ENCODE measurements around the gene PRDX2.

Gene PRDX2

DNA sequence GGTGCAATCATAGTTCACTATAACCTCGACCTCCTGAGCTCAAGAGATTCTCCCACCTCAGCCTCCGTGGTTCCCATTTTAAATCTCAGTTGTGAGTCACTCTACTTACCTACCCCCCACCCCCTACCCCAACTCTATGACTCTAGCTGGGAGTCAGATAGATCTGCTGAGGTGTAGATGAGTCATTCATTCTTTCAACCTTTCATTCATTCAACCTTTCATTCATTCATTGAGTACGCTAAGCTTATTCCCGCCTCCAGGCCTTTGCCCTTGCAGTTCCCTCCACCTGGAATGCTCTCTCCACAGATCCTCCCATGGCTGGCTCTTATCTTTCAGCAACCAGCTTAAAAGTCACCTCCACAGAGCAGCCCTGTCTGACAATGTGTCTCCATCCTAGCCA lies 35.6 kb upstream of the PRDX2 start:
- H3K4me3 ChIP-seq (ENCODE audit: low read depth, low read length) = no peak overlapping the region
- DNase-seq = no peak
- no peak overlapping the region for H3K27ac ChIP-seq
- TF ChIP-seq, protein P1, sequence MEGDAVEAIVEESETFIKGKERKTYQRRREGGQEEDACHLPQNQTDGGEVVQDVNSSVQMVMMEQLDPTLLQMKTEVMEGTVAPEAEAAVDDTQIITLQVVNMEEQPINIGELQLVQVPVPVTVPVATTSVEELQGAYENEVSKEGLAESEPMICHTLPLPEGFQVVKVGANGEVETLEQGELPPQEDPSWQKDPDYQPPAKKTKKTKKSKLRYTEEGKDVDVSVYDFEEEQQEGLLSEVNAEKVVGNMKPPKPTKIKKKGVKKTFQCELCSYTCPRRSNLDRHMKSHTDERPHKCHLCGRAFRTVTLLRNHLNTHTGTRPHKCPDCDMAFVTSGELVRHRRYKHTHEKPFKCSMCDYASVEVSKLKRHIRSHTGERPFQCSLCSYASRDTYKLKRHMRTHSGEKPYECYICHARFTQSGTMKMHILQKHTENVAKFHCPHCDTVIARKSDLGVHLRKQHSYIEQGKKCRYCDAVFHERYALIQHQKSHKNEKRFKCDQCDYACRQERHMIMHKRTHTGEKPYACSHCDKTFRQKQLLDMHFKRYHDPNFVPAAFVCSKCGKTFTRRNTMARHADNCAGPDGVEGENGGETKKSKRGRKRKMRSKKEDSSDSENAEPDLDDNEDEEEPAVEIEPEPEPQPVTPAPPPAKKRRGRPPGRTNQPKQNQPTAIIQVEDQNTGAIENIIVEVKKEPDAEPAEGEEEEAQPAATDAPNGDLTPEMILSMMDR (IDR thresholded peaks at IDR 0.05; ENCODE audit: low read depth, low read length, missing control alignments) = no peak
- H3K36me3 ChIP-seq (replicated peaks) = no peaks in the 10 kb centered on the region
- peaks cover 63% of the 10 kb centered on the region for H3K27me3 ChIP-seq (replicated peaks)
- in situ Hi-C loops (cut with HindIII; ENCODE audit: low pct_ligation_motif_present, low sequenced_read_pairs) = no loop called here

DNA sequence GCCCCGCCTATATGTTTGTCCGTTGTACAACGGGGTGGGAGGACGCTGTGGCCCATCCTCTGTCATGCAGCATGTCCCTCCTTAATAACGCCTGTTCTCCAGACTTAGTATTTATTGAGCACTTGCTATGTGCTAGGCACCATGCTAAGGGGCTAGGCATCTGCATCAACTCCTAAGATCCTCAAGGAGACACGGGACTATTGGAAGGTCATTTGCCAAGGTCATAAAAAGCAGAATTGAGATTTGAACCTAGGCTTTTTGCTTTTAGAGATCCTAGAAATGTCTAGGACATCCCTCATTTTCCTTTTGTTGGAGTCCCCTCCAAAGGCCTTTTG lies 34.9 kb upstream of the PRDX2 start:
- TF ChIP-seq, protein P1 (IDR thresholded peaks at IDR 0.05; ENCODE audit: low read depth, low read length, missing control alignments) = no peak
- H3K27me3 ChIP-seq (replicated peaks) = peaks cover 61% of the 10 kb centered on the region
- H3K36me3 ChIP-seq (replicated peaks) = no peaks in the 10 kb centered on the region
- no peak overlapping the region for H3K27ac ChIP-seq
- DNase-seq = no peak
- in situ Hi-C loops (cut with HindIII; ENCODE audit: low pct_ligation_motif_present, low sequenced_read_pairs) = no loop called here
- H3K4me3 ChIP-seq (ENCODE audit: low read depth, low read length) = no peak overlapping the region

DNA sequence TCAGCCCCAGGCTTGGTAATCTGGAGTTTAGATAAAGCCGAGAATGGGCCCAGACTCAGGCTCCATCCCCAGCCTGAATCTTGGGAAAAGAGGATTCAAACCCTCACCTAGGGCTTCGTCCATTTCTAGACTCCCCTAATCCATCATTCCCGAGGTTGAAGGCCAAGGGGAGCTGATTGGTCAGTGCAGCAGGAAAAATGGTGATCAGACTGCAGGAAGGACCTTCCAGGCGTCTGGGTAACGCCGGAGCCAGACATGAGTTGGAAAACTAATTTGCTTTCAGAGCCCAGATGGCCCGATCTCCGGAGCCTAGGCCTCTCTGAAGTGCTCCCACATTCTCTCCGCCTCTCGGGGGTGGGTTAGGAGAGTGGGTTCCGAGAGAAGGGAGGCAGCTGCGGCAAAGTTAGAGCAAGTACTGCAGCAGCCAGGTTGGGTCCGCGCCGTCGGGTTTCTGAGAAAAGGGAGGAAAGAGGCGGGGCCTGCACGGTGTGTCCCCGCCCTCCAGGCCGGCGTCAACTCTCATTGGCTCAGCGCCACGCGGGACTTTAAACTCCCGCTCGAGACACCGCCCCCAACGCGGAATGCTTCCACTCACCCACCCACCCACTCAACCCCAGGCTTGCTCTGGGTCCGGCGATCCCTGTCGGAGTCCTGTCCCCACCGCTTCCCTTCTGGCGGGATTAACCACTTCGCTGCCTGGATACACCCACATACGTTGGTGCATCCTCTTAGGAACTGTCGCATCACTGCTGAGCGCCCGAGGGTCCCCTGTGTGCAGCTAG lies 33.6 kb upstream of the PRDX2 start:
- Histone ChIP-seq H3K36me3 (replicated peaks) (no peaks in the 10 kb centered on the region), H3K27me3 (replicated peaks) (peaks cover 56% of the 10 kb centered on the region), H3K27ac (no peak overlapping the region), H3K4me3 (ENCODE audit: low read depth, low read length) (no peak overlapping the region)
- in situ Hi-C loops (cut with HindIII; ENCODE audit: low pct_ligation_motif_present, low sequenced_read_pairs) = no loop called here
- no peak for DNase-seq
- TF ChIP-seq, protein P1 (IDR thresholded peaks at IDR 0.05; ENCODE audit: low read depth, low read length, missing control alignments) = no peak

DNA sequence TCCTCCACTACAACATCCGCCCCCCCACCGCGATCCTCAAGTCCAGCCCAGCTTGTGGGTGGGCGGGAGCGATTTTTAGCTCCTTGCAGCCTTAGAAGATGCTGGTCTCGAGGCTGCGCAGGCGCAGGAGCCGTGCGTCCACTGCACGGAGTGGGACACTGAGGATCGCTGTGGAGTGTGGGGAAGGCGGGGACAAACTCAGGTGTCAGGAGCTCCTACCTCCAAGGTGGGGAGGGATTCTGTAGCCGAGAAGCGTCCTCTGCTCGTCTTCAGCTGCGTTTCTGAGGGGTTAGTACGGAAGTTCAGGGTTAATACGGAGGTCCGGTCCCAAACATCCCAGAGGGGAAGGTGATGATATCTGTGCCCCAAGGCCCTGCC lies 33.0 kb upstream of the PRDX2 start, which contains the start of gene RTBDN:
Gene RTBDN, minus strand, starts transcription at position 14 of the 378 bp plus-strand sequence. CDS start 4,600 bp downstream, outside the sequence.
- DNase-seq = no peak
- TF ChIP-seq, protein P1 (IDR thresholded peaks at IDR 0.05; ENCODE audit: low read depth, low read length, missing control alignments) = no peak
- Histone ChIP-seq H3K27ac (no peak within 1 kb of the TSS), H3K4me3 (ENCODE audit: low read depth, low read length) (peak within 1 kb of the TSS; percentile 41), H3K27me3 (replicated peaks) (peaks cover 53% of the 10 kb centered on the region), H3K36me3 (replicated peaks) (no peaks in the 10 kb centered on the region)
- in situ Hi-C loops (cut with HindIII; ENCODE audit: low pct_ligation_motif_present, low sequenced_read_pairs) = no loop called here

GRCh38 chr19:12833738-12834565 lies 32.4 kb upstream of the PRDX2 start:
- DNase-seq = no peak
- Histone ChIP-seq H3K36me3 (replicated peaks) (no peaks in the 10 kb centered on the region), H3K27ac (no peak overlapping the region), H3K4me3 (ENCODE audit: low read depth, low read length) (peak overlapping the region; percentile 41), H3K27me3 (replicated peaks) (peaks cover 47% of the 10 kb centered on the region)
- in situ Hi-C loops (cut with HindIII; ENCODE audit: low pct_ligation_motif_present, low sequenced_read_pairs) = no loop called here
- TF ChIP-seq, protein P1 (IDR thresholded peaks at IDR 0.05; ENCODE audit: low read depth, low read length, missing control alignments) = no peak
